ENCODE results near the gene ZNF12. TPM values are rescaled to one million over a fixed set of nuclear protein-coding genes. Genes with fewer than 3 reads are reported as not detected.

The ZNF12 gene
- total RNA-seq, 1 experiment from 2014 or later, result 12.5 TPM

GRCh38 chr7:6651851-6652445, 54.8 kb downstream of the ZNF12 start:
- Histone ChIP-seq H3K4me1 (ENCODE audit: insufficient read depth, low read length) (no peaks in the 10 kb centered on the region), H3K9me3 (ENCODE audit: low read length) (no peaks in the 10 kb centered on the region), H3K4me2 (ENCODE audit: low read length) (no peak overlapping the region), H3K9ac (ENCODE audit: low read length) (no peak overlapping the region), H3K79me2 (ENCODE audit: low read length) (no peaks in the 10 kb centered on the region), H4K20me1 (ENCODE audit: low read length) (no peaks in the 10 kb centered on the region), H3F3A (ENCODE audit: low read length, unreplicated experiment) (no peaks in the 10 kb centered on the region), H3K4me3 (ENCODE audit: low read length) (no peak overlapping the region), H3K27me3 (ENCODE audit: low read length) (no peaks in the 10 kb centered on the region), H3K27ac (ENCODE audit: low read length) (no peak overlapping the region), H2AFZ (ENCODE audit: low read length) (no peak overlapping the region), H3K9me2 (replicated peaks; ENCODE audit: low read length) (no peaks in the 10 kb centered on the region), H3K36me3 (ENCODE audit: low read depth, low read length) (peaks cover 45% of the 10 kb centered on the region)
- ATAC-seq, result no peak
- ChIA-PET POLR2A (ENCODE audit: unreplicated experiment) (no interaction called here), CTCF (no interaction called here)
- no TSS peak for BruUV-seq (replicated peaks)
- DNase-seq, result no peak
- TF ChIP-seq EZH2 (IDR thresholded peaks at IDR 0.05; ENCODE audit: low read length, unreplicated experiment), result no peak
- no peak for TF ChIP-seq CTCF (conservative IDR thresholded peaks at IDR 0.05; ENCODE audit: low read depth, low read length)
- TF ChIP-seq EZH2phosphoT487 (IDR thresholded peaks at IDR 0.05; ENCODE audit: borderline replicate concordance, low read length), result no peak
- intact Hi-C loops (cut with micrococcal nuclease), result no loop called here

- H3K4me2 ChIP-seq (ENCODE audit: low read length), result no peak overlapping the region
- POLR2A ChIA-PET (ENCODE audit: unreplicated experiment), result no interaction called here
- H3K27ac ChIP-seq (ENCODE audit: low read length), result no peak overlapping the region
- H3F3A ChIP-seq (ENCODE audit: low read length, unreplicated experiment), result no peaks in the 10 kb centered on the region
- peaks cover 45% of the 10 kb centered on the region for H3K36me3 ChIP-seq (ENCODE audit: low read depth, low read length)
- CTCF ChIA-PET, result no interaction called here
- intact Hi-C loops (cut with micrococcal nuclease), result no loop called here
- H2AFZ ChIP-seq (ENCODE audit: low read length), result no peak overlapping the region
- no peak overlapping the region for H3K4me3 ChIP-seq (ENCODE audit: low read length)
- no TSS peak for BruUV-seq (replicated peaks)
- ATAC-seq (no peak), DNase-seq (no peak)
- H3K79me2 ChIP-seq (ENCODE audit: low read length), result no peaks in the 10 kb centered on the region
- no peak overlapping the region for H3K9ac ChIP-seq (ENCODE audit: low read length)
- H3K4me1 ChIP-seq (ENCODE audit: insufficient read depth, low read length), result no peaks in the 10 kb centered on the region
- H4K20me1 ChIP-seq (ENCODE audit: low read length), result no peaks in the 10 kb centered on the region
- no peaks in the 10 kb centered on the region for H3K27me3 ChIP-seq (ENCODE audit: low read length)
- no peaks in the 10 kb centered on the region for H3K9me3 ChIP-seq (ENCODE audit: low read length)
- no peaks in the 10 kb centered on the region for H3K9me2 ChIP-seq (replicated peaks; ENCODE audit: low read length)
- no peak for TF ChIP-seq EZH2phosphoT487 (IDR thresholded peaks at IDR 0.05; ENCODE audit: borderline replicate concordance, low read length)
- TF ChIP-seq EZH2 (IDR thresholded peaks at IDR 0.05; ENCODE audit: low read length, unreplicated experiment), result no peak
- no peak for TF ChIP-seq CTCF (conservative IDR thresholded peaks at IDR 0.05; ENCODE audit: low read depth, low read length)
Measured at GRCh38 chr7:6650521-6651011, 56.2 kb downstream of the ZNF12 start.

- Histone ChIP-seq H3F3A (ENCODE audit: low read length, unreplicated experiment) (no peaks in the 10 kb centered on the region), H3K4me2 (ENCODE audit: low read length) (no peak overlapping the region), H4K20me1 (ENCODE audit: low read length) (no peaks in the 10 kb centered on the region), H3K27me3 (ENCODE audit: low read length) (no peaks in the 10 kb centered on the region), H3K4me3 (ENCODE audit: low read length) (no peak overlapping the region), H3K79me2 (ENCODE audit: low read length) (no peaks in the 10 kb centered on the region), H2AFZ (ENCODE audit: low read length) (no peak overlapping the region), H3K27ac (ENCODE audit: low read length) (no peak overlapping the region), H3K9me2 (replicated peaks; ENCODE audit: low read length) (no peaks in the 10 kb centered on the region), H3K36me3 (ENCODE audit: low read depth, low read length) (peaks cover 44% of the 10 kb centered on the region), H3K9me3 (ENCODE audit: low read length) (no peaks in the 10 kb centered on the region), H3K9ac (ENCODE audit: low read length) (no peak overlapping the region), H3K4me1 (ENCODE audit: insufficient read depth, low read length) (no peaks in the 10 kb centered on the region)
- ATAC-seq (no peak), DNase-seq (no peak)
- TF ChIP-seq EZH2phosphoT487 (IDR thresholded peaks at IDR 0.05; ENCODE audit: borderline replicate concordance, low read length), result no peak
- TF ChIP-seq EZH2 (IDR thresholded peaks at IDR 0.05; ENCODE audit: low read length, unreplicated experiment), result no peak
- TF ChIP-seq CTCF (conservative IDR thresholded peaks at IDR 0.05; ENCODE audit: low read depth, low read length), result no peak
- intact Hi-C loops (cut with micrococcal nuclease), result no loop called here
- POLR2A ChIA-PET (ENCODE audit: unreplicated experiment), result no interaction called here
- no TSS peak for BruUV-seq (replicated peaks)
- CTCF ChIA-PET, result no interaction called here
Measured at GRCh38 chr7:6650086-6650485, 56.7 kb downstream of the ZNF12 start.
